Glutamatergic neuron (in vitro differentiated cells): ENCODE results near the gene TBC1D9B. TPM values are rescaled to one million over a fixed set of nuclear protein-coding genes. Genes with fewer than 3 reads are reported as not detected.

ENCODE experiments used
- DNase-seq: peaks from one replicate; pipeline ENCODE4 v3.0.0; 2022
- H3K27ac Mint-ChIP-seq: one replicate; pipeline ENCODE4 v1.8.0; 2020; ENCODE audit warnings: mild to moderate bottlenecking, mixed read lengths, inconsistent platforms; ENCODE audit not compliant: unreplicated experiment
- H3K27me3 Mint-ChIP-seq: one replicate; pipeline ENCODE4 v1.8.0; 2020; ENCODE audit warnings: mild to moderate bottlenecking, moderate library complexity, mixed read lengths, inconsistent platforms; ENCODE audit not compliant: unreplicated experiment
- H3K36me3 Mint-ChIP-seq: one replicate; pipeline ENCODE4 v1.8.0; 2020; ENCODE audit warnings: mild to moderate bottlenecking, mixed read lengths, inconsistent platforms; ENCODE audit not compliant: unreplicated experiment
- H3K4me1 Mint-ChIP-seq: one replicate; pipeline ENCODE4 v1.8.0; 2020; ENCODE audit warnings: mild to moderate bottlenecking, low read depth, mixed read lengths, inconsistent platforms; ENCODE audit not compliant: unreplicated experiment
- H3K4me3 Mint-ChIP-seq: one replicate; pipeline ENCODE4 v1.8.0; 2020; ENCODE audit warnings: mild to moderate bottlenecking, mixed read lengths, inconsistent platforms; ENCODE audit not compliant: unreplicated experiment
- H3K9me3 Mint-ChIP-seq: one replicate; pipeline ENCODE4 v1.8.0; 2020; ENCODE audit warnings: mild to moderate bottlenecking, moderate library complexity, mixed read lengths, inconsistent platforms; ENCODE audit not compliant: unreplicated experiment
- CTCF ChIP-seq: fragments of 200-600 bp; sonication (generic); IDR thresholded peaks from one replicate; pipeline ENCODE4 v1.5.0; 2021; ENCODE audit not compliant: partially characterized antibody, unreplicated experiment
- total RNA-seq: library from RNA; stranded (reverse); fragmentation: NEBNext Ultra II Directional; extraction: Animal tissue kit (Norgen Biotek cat#: 25700); gene quantifications from one replicate; pipeline ENCODE4 v1.2.1, GENCODE V29; 2021; ENCODE audit not compliant: unreplicated experiment

Gene TBC1D9B
- total RNA-seq, 1 donor from 2014 or later = 81.8 TPM

GRCh38 chr5:179908528-179908927, 831 bp upstream of the TBC1D9B start:
- Mint-ChIP-seq H3K4me3 (no peak overlapping the region), H3K27ac (no peak overlapping the region), H3K9me3 (peaks cover 6% of the 10 kb centered on the region), H3K4me1 (peaks cover 2% of the 10 kb centered on the region), H3K27me3 (peaks cover 9% of the 10 kb centered on the region), H3K36me3 (peaks cover 4% of the 10 kb centered on the region)
- DNase-seq = peak; percentile 49
- no peak for TF ChIP-seq CTCF

- Mint-ChIP-seq H3K9me3 (peaks cover 6% of the 10 kb centered on the region), H3K27ac (no peak overlapping the region), H3K4me1 (peaks cover 8% of the 10 kb centered on the region), H3K27me3 (peaks cover 9% of the 10 kb centered on the region), H3K36me3 (peaks cover 4% of the 10 kb centered on the region), H3K4me3 (peak overlapping the region; percentile 86)
- no peak for TF ChIP-seq CTCF
- DNase-seq = peak; percentile 61
These were observed 722 bp downstream of the TBC1D9B start for GRCh38 chr5:179906795-179907555.

- Mint-ChIP-seq H3K9me3 (peaks cover 6% of the 10 kb centered on the region), H3K27me3 (peaks cover 9% of the 10 kb centered on the region), H3K36me3 (peaks cover 4% of the 10 kb centered on the region), H3K4me3 (peak overlapping the region; percentile 82), H3K4me1 (peaks cover 9% of the 10 kb centered on the region), H3K27ac (no peak overlapping the region)
- DNase-seq = no peak
- no peak for TF ChIP-seq CTCF
These were observed 1.4 kb downstream of the TBC1D9B start for GRCh38 chr5:179906294-179906794.

- Mint-ChIP-seq H3K4me3 (no peak overlapping the region), H3K27ac (no peak overlapping the region), H3K27me3 (peaks cover 9% of the 10 kb centered on the region), H3K4me1 (peaks cover 10% of the 10 kb centered on the region), H3K36me3 (peaks cover 4% of the 10 kb centered on the region), H3K9me3 (peaks cover 7% of the 10 kb centered on the region)
- no peak for TF ChIP-seq CTCF
- DNase-seq = no peak
These were observed 2.5 kb downstream of the TBC1D9B start for GRCh38 chr5:179905161-179905560.

GRCh38 chr5:179904463-179905160, 3.1 kb downstream of the TBC1D9B start:
- no peak for DNase-seq
- H3K9me3 Mint-ChIP-seq = peaks cover 8% of the 10 kb centered on the region
- no peak overlapping the region for H3K4me3 Mint-ChIP-seq
- H3K27me3 Mint-ChIP-seq = peaks cover 8% of the 10 kb centered on the region
- no peak for TF ChIP-seq CTCF
- H3K36me3 Mint-ChIP-seq = peaks cover 4% of the 10 kb centered on the region
- H3K4me1 Mint-ChIP-seq = peaks cover 12% of the 10 kb centered on the region
- no peak overlapping the region for H3K27ac Mint-ChIP-seq
